ENCODE results near the gene SLC6A6.

- TF ChIP-seq CTCF (IDR thresholded peaks at IDR 0.05) = no peak
- no peak for TF ChIP-seq POLR2A (IDR thresholded peaks at IDR 0.05)
Observed at GRCh38 chr3:14478956-14479550, 76.6 kb downstream of the SLC6A6 start.
